MM.1S (cell line): ENCODE measurements around the gene EPHB1.

Source experiments
- EZH2 ChIP-seq: fragments of 300-600 bp; sonication (generic); optimal IDR thresholded peaks from 2 replicates; pipeline ENCODE3; 2017; ENCODE audit warnings: low read depth, mild to moderate bottlenecking, antibody characterized with exemption, low read length, mixed read lengths
- EZH2phosphoT487 ChIP-seq: fragments of 300-600 bp; sonication (generic); IDR thresholded peaks from 2 replicates; pipeline ENCODE4 v1.6.1; 2018; ENCODE audit warnings: antibody characterized with exemption, low read length
- TF ChIP-seq, protein P1 (sequence below): fragments of 300-600 bp; sonication (generic); IDR thresholded peaks from 2 replicates; pipeline ENCODE4 v1.5.1; 2016; ENCODE audit warnings: antibody characterized with exemption, low read length, mixed read lengths

DNA sequence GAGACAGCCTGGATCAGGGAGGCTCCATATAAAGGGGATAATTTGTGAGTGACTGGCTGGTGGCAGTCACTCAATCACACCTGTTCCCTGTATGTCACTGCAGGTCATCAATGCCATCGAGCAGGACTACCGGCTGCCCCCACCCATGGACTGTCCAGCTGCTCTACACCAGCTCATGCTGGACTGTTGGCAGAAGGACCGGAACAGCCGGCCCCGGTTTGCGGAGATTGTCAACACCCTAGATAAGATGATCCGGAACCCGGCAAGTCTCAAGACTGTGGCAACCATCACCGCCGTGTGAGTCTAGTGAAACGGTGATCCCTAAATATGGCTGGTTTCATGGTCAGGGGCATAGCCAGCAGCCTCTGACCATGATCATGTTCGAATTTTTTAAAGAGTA, 453.2 kb downstream of the EPHB1 start:
- TF ChIP-seq, protein P1, sequence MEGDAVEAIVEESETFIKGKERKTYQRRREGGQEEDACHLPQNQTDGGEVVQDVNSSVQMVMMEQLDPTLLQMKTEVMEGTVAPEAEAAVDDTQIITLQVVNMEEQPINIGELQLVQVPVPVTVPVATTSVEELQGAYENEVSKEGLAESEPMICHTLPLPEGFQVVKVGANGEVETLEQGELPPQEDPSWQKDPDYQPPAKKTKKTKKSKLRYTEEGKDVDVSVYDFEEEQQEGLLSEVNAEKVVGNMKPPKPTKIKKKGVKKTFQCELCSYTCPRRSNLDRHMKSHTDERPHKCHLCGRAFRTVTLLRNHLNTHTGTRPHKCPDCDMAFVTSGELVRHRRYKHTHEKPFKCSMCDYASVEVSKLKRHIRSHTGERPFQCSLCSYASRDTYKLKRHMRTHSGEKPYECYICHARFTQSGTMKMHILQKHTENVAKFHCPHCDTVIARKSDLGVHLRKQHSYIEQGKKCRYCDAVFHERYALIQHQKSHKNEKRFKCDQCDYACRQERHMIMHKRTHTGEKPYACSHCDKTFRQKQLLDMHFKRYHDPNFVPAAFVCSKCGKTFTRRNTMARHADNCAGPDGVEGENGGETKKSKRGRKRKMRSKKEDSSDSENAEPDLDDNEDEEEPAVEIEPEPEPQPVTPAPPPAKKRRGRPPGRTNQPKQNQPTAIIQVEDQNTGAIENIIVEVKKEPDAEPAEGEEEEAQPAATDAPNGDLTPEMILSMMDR: no peak
- TF ChIP-seq EZH2 (no peak), EZH2phosphoT487 (no peak)
